CD4-positive, alpha-beta T cell treated with Interleukin-6 for 4 hours (primary cell): Measurements from ENCODE around the gene GXYLT2.

Experiments
- DNase-seq: peaks from one replicate; pipeline ENCODE4 v3.0.0-alpha.2; 2020; ENCODE audit warnings: mixed read lengths

The GXYLT2 gene

DNA sequence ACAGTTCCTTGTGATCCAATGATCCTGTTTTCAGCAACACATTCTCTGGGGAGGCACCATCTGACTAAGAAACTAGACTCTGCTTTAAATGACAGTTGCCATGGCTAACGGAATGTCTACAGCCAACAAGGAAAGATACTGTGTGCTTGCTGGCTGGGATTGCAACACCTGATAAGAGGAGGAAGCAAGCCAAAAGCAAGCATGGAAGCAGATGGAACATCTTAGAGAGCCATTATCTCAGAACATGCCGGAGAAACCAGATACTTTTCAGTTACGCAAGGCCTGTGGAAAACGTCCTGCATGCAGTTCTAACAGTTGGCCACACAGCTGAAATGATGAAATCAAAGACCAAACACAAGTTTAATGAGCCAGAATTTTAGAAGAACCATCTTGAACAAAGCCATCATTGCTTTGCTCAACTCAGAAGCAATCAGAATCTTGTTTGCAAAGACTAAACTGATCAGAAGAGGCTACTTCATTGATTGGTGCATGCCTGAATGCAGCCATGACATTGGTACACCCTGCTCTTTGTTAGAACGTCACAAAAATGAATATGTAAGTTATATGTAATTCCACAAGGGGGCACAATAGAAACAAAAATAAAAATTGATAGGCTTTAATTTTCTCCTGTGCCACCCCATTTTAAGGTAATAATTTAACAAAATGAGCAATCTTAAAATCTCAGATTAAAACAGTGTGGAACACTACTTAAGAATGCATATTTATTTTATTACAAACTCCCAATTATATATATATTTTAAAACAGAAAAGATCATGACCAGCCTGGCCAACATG, 50.8 kb downstream of the GXYLT2 start:
- DNase-seq, result peak; percentile 20

DNA sequence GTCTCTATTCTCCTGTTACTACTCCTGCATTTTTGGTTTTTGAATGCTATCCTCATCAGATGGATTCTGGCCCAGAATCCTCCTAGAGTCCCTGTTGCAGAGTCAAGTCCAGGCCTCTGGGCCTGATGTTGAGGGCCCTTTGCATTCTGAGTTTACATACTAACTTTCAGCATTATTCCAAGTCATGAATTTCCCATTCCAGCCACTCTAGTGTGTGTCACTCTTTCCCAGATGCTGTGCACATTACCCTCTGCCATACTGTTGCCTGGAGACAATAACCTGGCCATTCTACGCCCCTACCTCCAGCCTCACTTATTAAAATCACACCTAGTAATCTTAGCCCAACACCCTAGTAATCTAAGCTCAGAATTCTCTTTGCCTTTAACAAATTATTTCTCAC, 53.4 kb downstream of the GXYLT2 start:
- no peak for DNase-seq

DNA sequence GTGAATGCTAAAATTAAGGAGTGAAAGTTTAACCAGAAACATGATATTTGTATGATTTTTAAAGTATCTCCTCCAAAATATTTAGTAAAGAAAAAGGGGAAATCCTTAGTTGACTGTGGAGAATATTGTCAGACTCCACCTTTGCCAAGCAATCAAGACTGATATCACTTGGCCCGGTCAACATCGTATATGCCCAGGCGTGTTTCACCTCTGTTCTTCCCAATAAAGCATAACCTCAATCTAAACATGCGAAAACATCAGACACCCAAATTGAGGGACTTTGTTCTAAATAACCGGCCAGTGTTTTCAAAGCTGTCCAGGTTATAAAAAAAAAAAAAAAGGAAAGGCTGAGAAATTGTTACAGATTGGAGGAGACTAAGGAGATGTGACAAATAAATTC, 54.6 kb downstream of the GXYLT2 start:
- DNase-seq, result no peak

DNA sequence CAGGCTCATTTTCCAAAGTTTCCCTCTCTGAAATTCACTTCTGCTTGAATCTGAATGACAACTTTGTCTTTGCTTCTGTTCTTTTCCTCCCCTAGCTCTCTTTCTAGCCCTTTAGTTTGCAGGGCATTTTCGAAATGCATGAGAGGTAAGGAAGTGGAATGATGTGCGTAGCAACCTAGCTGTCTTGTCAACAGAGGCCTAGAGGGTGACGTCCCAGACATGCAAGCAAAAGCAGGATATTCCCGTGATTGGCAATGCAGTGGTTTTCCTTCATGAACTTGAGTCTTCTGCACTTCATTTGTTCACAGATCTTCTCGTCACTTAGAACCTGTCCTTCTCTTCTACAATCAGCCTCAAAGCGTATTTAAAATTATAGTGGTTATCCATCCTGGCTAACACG, 56.9 kb downstream of the GXYLT2 start:
- DNase-seq, result no peak

DNA sequence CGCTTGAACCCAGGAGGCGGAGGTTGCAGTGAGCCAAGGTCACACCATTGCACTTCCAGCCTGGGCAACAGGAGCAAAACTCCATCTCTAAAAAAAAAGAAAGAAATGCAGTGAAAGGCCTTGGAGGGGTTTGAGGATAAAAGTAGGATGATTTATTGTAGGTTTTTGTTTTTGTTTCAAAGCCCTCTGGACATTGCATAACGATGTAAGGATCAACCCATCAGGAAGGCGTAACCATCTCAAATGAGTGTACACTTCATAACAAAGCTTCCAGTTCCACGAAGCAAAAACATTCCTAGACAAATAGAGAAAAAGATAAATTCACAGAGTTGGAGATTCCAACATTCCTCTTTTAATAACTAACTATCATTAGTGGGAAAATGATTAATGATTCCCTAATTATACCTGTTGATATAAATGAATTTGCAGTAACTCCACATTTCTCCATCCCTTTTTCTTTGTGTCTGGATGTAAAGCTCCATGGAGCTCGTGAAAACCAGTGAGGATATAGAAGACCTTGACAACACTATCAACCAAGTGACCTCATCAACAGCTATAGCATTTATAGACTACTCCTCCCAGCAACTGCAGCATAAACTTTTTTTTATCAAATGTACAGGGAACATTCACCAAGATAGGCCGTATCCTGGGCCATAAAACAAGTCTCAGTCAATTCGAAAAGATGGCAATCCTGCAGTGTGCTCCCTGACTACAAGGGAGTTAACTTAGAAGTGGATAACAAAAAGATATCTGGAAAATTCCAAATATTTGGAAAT, 60.1 kb downstream of the GXYLT2 start:
- no peak for DNase-seq

DNA sequence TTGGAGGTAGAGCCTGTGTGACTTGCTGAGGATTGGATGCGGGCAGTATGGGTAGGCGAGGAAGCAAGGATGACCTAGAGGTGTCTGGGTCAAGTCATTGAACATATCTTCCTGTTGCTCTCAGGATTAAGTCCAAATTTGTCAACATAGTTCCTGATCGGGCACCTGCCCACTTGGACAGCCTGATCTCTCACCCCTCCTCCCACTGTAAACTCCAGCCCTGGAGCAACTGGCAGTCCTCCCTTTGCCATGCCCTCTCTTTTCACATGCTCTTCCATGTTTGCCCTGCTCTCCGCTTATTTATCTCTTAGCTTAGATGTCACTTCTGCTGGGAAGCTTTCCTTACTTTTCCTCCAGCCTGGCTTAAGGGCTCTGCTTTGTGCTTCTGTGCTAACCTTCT, 61.2 kb downstream of the GXYLT2 start:
- DNase-seq, result no peak

DNA sequence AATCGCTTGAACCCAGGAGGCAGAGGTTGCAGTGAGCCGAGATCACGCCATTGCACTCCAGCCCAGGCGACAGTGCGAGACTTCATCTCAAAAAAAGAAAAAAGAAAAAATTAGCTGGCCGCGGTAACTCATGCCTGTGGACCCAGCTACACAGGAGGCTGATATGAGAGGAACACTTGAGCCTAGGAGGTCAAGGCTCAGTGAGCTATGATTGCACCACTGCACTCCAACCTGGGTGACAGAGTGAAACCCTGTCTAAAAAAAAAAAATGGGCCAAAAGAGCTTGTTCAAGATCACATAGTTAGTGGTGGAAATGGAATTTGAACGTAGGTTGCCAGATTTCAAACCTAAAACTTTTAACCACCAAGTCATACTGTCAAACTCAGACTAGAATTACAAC, 62.5 kb downstream of the GXYLT2 start:
- DNase-seq, result no peak

DNA sequence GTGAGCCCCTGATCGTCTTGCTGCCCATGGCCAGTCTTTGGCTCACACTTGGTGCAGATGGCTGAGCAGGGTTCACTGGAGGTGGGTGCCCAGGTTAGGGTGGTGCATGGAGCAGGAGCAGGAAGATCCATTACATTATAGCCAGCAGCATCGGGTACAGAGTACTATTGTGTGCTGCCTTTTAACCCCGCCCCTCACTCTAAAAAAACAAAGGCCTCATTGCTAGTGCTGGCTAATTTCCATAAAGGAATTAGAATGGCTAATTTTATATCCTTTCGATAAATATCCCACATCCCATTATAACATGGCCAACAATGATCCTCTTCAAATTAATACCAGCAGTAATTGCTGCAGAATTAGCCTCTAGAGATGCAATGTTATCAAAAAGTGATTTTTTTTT, 63.0 kb downstream of the GXYLT2 start:
- DNase-seq, result no peak

DNA sequence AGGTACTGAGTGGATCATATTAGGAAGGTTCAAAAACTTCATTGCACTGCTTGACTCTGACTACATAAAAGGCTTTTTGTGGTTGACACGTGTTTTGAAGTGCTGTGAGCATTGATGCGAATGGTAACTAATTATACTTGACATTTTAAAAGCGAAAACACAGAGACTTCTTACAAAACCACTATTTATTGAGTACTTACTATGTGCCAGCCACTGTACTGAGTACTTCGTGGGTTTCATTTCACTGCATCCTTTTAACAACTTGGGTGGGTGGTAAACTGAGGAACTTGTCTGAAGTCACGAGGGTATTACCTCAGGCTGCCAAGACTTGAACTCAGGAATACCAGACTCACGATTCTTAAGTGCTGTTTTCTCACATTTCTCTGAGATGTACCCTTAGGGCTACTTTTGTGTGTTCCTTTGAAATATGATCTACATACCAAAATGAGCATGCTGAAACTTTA, 63.4 kb downstream of the GXYLT2 start:
- no peak for DNase-seq

DNA sequence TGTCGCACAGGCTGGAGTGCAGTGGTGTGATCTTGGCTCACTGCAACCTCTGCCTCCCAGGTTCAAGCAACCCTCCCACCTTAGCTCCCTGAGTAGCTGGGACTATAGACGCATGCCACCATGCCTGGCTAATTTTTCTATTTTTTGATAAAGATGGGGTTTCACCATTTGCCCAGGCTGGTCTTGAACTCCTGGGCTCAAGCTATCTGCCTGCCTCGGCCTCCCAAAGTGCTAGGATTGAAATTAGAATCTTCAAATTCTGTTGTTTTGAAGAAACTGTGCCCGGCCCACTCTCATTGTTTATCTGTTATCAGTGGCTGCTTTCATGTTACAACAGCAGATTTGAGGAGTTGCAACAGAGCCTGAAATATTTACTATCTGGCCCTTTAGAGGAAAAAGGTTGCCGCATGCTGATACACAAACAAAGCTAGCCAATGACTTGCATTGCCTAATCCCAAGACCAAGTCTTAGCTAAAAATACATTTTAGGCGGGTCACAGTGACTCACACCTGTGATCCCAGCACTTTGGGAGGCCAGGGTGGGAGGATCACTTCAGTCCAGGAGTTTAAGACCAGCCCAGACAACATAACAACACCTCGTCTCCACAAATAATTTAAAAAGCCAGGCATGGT, 65.6 kb downstream of the GXYLT2 start:
- DNase-seq, result no peak

DNA sequence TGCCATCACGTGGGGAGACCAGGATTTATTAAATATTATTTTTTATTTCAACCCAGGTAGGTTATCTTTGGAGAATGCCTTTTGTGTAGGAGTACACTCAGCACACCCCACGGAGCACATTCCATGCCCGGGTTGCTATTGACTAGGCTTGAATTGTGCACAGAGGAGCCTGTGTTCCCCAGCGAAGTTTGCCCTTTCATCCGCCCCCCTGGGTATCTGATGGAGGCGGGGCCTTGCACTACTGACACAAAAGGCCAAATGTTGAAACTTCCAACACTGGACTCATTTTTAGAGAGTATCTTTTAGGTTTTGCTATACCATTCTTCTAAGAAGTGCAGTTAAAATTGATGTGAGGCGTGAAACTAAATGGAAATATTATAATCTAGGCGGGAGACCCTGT, 69.5 kb downstream of the GXYLT2 start:
- no peak for DNase-seq

DNA sequence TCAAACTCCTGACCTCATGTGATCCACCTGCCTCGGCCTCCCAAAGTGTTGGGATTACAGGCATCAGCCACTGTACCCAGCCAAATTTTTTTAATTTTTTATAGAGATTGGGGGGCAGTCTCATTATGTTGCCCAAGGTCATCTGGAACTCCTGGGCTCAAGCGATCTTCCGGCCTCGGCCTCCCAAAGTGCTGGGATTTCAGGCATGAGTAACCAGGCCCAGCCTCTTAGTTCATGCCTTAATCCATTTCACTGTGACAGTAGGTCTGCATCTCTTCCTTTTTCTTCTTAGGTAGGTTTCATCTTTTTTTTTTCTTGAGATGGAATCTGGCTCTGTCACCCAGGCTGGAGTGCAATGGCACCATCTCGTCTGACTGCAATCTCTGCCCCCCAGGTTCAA, 71.5 kb downstream of the GXYLT2 start:
- DNase-seq, result no peak

DNA sequence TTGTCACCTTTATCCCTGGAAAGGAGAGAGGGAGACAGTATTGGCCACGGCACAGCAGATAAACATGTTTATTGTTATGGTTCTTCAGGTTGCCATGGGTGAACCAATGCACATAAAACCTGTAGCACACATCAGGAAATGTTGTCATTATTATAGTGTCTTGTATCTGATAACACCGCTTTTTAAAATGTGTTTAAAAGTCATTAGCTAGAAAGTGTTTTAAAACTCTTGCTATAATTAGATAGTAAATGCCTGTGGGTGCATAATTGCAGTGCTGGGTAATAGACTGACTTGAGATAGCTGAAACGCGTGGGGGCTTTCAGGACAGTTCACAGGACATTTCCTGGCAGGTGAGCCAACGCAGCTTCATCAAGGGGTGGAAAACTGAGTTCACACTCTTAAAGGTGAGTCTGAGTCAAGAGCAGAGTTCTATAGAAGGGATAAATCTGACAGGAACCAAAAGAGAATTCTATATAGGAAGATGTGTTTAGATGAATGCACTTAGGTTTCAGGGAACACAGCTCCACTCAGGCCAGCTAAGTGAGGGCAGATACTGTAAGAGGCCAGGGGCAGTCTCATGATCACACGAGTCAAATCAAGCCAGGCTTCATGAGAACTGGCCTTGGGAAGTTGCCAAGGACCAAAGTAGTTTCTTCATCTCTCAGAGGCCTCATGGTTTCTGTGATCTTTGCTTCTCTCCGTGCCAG, 73.1 kb downstream of the GXYLT2 start:
- DNase-seq, result no peak

DNA sequence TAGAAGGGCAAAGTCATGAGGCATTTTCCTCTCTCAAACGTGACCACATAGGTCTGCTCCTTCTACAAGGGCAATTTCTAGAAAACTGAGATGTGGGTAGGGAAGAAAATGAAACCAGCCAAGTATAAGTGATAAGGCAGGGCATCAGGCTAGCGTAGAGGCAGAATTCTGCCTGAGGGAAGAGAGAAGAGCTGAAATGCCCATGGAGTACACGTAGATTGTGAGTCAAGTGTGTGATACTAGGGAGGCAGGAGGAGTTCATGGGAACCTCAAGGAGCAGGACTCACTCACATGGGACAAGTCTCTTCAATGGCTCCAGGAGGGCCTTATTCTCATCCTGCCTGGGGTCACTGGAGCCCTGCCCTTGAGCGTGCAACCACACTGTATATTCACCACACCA, 73.9 kb downstream of the GXYLT2 start:
- DNase-seq, result no peak

DNA sequence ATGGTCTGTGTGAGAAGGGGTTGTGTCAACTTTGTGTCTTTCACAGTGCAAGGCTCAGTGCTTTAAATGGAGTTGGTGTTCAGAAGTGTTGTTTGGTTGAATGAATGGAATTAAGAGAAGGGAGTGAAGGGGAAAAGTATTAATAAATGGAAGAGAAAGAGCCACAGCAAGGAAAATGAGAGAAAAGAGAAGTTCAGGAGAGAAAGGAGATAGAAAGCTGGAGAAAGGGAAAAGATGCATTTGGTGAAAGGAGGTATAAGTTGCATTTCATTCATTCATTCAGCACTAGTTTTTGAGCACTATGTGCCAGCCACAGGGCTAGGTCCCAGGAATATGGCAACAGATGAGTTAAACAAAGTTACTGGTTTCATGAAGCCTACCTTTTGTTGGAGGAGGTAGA, 74.5 kb downstream of the GXYLT2 start:
- no peak for DNase-seq

DNA sequence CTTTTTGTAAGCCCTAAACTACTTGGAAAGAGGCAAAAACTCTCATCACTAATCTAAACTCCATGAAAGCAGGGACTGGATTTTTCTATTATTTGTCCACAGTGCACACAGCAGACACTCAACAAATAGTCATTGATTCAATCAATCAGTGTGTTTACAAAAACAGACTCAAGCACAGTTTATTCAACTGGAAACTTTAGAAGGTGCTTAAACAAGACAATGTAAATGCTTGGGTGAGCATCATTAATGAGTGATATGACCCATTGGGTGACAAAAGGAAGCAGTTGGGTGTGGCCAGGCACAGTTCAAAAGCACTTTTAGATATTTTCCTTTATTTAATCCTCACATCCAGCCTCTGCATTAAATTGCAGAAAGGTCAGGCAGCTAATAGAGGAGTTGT, 76.8 kb downstream of the GXYLT2 start:
- no peak for DNase-seq

DNA sequence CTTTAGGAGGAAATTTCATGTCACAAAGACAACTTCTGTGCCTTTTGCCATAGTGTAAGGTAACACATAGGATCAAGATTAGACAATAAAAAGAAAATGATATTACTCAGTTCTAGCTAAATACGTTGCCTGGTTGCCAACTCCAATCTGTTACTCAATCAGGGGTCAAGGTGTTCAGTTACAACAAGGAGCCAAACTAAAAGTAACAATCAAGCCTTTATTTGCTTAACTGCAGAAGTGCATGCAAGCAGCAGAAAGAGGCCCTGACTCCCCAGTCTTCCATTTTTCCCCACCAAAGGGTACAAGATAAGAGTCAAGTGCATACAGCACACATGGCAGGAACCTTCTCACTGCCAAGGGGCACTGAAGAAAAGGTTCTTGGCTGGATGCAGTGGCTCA, 80.4 kb downstream of the GXYLT2 start:
- DNase-seq, result no peak

DNA sequence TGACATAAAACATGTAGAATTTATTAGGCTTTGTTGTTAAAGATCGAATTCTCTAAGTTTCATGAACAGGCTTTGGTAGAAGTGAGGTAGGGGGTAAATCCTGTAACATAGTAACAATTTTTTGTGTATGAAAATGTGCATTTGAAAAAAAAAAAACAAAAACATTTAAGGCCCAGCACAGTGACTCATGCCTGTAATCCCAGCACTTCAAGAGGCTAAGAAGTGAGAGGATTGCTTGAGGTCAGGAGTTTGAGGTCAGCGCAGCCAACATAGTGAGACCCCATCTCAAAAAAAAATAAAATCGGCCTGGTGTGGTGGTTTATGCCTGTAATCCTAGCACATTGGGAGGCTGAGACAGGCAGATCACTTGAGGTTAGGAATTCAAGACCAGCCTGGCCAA, 81.9 kb downstream of the GXYLT2 start:
- DNase-seq, result no peak

DNA sequence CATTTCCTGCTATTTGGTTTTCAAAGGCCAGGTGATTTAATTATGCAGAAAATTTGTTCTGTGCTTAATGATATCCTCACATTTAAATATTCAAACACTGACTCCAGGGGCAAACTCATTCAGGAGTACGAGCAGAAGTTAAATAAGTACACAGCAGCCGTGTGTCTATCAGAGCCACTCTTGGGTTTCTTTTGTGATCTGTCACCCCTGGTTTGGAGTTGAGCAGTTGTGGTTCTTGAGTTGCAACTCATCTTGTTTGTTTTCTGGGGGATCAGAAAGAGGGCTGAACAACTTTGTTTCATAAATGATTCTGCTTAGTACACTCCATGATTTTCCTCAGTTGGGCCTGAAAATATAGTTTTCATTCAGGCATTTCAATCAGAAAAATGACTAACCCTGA, 83.1 kb downstream of the GXYLT2 start:
- DNase-seq, result no peak

DNA sequence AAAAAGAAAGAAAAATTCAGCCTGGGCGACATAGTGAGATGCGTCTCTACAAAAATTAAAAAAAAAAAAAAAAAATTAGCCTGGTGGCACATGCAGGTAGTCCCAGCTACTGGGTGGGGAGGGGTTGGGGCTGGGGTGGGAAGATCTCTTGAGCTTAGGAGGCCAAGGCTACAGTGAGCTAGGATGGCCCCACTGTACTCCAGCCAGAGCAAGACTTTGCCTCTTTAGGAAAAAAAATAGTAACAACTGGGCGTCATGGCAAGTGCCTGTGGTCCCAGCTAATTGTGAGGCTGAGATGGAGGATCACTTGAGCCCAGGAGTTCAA, 84.8 kb downstream of the GXYLT2 start:
- DNase-seq, result no peak

DNA sequence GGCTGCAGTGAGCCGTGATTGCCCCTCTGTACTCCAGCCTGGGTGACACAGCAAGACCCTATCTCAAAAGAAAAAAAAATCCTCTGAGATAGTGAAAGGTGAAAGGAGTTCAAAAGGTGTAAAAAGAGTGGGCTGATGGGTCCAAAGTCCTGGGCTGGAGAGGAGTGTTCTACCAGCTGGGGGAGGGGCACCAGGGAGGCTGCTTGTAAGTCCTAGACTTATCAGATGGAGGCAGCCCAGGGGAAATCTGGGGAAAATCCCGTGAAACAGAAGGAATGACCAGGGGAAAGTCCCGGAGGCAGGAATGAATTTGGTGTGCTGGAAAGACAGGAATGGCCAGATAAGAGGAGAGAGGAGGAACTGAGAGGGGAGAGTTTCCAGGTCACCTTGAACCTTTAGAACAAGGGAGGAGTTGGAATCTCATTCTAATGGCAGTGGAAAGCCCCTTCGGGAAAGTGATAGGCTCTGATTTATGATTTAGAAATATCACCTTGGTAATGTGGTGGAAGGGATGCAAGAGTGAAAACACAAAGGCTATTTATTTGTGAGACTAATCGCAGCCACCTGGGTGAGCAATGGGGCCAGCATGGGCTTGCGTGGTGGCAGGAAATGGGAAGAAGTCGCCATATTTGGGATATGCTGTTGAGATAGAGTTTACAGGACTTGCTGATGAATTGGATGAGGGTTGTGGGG, 85.3 kb downstream of the GXYLT2 start:
- DNase-seq, result no peak

DNA sequence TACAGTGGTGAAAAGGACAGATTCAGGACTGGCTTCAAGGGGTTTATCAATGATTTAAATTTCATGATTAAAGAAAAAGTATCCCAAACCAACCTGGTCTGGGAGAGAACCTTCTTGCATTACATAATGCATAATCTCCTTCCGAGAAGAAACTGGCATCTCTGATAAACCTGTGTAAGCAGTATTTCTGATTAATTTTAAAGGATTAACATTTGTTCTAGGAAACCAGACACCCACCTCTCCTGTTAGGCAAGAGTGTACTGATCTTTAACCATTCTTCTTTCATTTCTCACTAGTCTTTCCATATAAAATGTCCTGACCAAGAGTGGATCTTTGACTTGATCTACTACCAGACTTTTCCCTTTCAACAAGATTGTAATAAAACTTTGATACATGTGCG, 85.9 kb downstream of the GXYLT2 start:
- no peak for DNase-seq

DNA sequence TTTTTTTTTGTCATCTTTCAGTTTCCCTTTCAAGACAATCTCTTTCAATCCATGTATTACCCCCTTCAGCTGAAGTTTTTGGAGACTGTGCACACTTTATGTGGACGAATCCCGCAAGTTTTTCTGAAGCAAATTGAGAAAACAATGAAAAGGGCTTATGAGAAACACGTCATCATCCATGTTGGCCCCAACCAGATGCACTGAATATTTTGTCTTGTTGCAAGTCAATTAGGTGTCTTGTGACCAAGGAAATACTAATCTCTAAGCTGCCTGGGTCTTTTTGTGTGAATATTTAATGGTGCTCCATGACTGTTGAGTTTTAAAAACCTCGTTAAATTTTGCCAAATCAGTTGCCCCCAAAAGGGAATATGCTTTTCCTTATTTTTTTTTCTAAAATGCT, 87.1 kb downstream of the GXYLT2 start:
- no peak for DNase-seq
